SK-N-SH (cell line): ENCODE measurements around the gene EFCAB6. TPM values are rescaled to one million over a fixed set of nuclear protein-coding genes. Genes with fewer than 3 reads are reported as not detected.

Experiments used
- CTCF ChIA-PET: fragments of 300-600, 350-600 bp; formaldehyde crosslinking; extraction: SDS; loops from one replicate; lab custom pipeline; 2021; lab: Yijun Ruan, JAX
- POLR2A ChIA-PET: fragments of 350-600 bp; sonication (Branson Sonifier 250); formaldehyde crosslinking; extraction: SDS; loops from one replicate; lab custom pipeline; 2020; ENCODE audit warnings: antibody characterized with exemption, inconsistent platforms; lab: Yijun Ruan, JAX
- DNase-seq: peaks from one replicate; pipeline ENCODE4 v3.0.0; 2012
- H2AFZ ChIP-seq: fragments of 200-600 bp; sonication (generic); 2 replicates; pipeline ENCODE4 v1.8.1; 2016; ENCODE audit warnings: antibody characterized with exemption, mild to moderate bottlenecking, low read depth
- H3F3A ChIP-seq: fragments of 200-600 bp; sonication (generic); replicated peaks from 2 replicates; pipeline ENCODE3; 2016; ENCODE audit warnings: antibody characterized with exemption, mild to moderate bottlenecking; ENCODE audit not compliant: insufficient read depth
- H3K27ac ChIP-seq, 2 experiments: fragments of 200-500 bp in 1 of 2; fragments of 200-600 bp in 1 of 2; sonication (Bioruptor generic) in 1 of 2; sonication (generic), shearing (Covaris generic) in 1 of 2; 2 replicates each; pipeline versions ENCODE4 v1.5.1 to v1.6.1; 2014 to 2016; ENCODE audit warnings: low read depth in 2 of 2, inconsistent platforms in 1 of 2, low read length in 1 of 2, mild to moderate bottlenecking in 1 of 2, mixed read lengths in 1 of 2
- H3K27me3 ChIP-seq: fragments of 200-600 bp; sonication (generic), shearing (Covaris generic); 2 replicates; pipeline ENCODE4 v1.6.1; 2016; ENCODE audit warnings: mixed run types; ENCODE audit not compliant: insufficient read depth
- H3K36me3 ChIP-seq, 2 experiments: fragments of 200-500 bp in 1 of 2; fragments of 200-600 bp in 1 of 2; sonication (Bioruptor generic) in 1 of 2; sonication (generic) in 1 of 2; replicated peaks in 1 of 2; 2 replicates each; pipeline versions ENCODE3 to v1.5.1; 2014 to 2016; ENCODE audit warnings: low read length in 1 of 2, mild to moderate bottlenecking in 1 of 2; ENCODE audit not compliant: insufficient read depth in 2 of 2, control insufficient read depth in 1 of 2
- H3K4me1 ChIP-seq, 2 experiments: fragments of 200-500 bp in 1 of 2; fragments of 200-600 bp in 1 of 2; sonication (Bioruptor generic) in 1 of 2; sonication (generic), shearing (Covaris generic) in 1 of 2; 2 replicates each; pipeline versions ENCODE4 v1.5.1 to v1.6.1; 2014 to 2016; ENCODE audit warnings: low read depth in 1 of 2, low read length in 1 of 2, mixed run types in 1 of 2; ENCODE audit not compliant: insufficient read depth in 2 of 2, control insufficient read depth in 1 of 2
- H3K4me2 ChIP-seq: fragments of 200-600 bp; sonication (generic), shearing (Covaris generic); 2 replicates; pipeline ENCODE4 v1.6.1; 2017; ENCODE audit warnings: mixed run types
- H3K4me3 ChIP-seq, 2 experiments: fragments of 200-500 bp in 1 of 2; fragments of 200-600 bp in 1 of 2; sonication (Bioruptor generic) in 1 of 2; sonication (generic), shearing (Covaris generic) in 1 of 2; 2 replicates each; pipeline versions ENCODE4 v1.5.1 to v1.8.1; 2014 to 2016; ENCODE audit warnings: low read depth in 2 of 2, inconsistent platforms in 1 of 2, low read length in 1 of 2, mild to moderate bottlenecking in 1 of 2, mixed read lengths in 1 of 2, moderate library complexity in 1 of 2
- H3K79me2 ChIP-seq: fragments of 200-600 bp; sonication (generic); 2 replicates; pipeline ENCODE4 v1.8.1; 2017; ENCODE audit warnings: mild to moderate bottlenecking; ENCODE audit not compliant: insufficient read depth
- H3K9ac ChIP-seq: fragments of 200-600 bp; sonication (generic); 2 replicates; pipeline ENCODE4 v1.6.1; 2017; ENCODE audit warnings: mixed run types
- H3K9me2 ChIP-seq: fragments of 200-600 bp; sonication (generic); 2 replicates; pipeline ENCODE4 v1.6.1; 2017; ENCODE audit warnings: mixed run types
- H3K9me3 ChIP-seq: fragments of 200-600 bp; sonication (generic); 2 replicates; pipeline ENCODE4 v1.6.1; 2017; ENCODE audit warnings: mixed run types, mild to moderate bottlenecking, moderate library complexity
- H4K20me1 ChIP-seq: fragments of 200-600 bp; sonication (generic); 2 replicates; pipeline ENCODE4 v1.6.1; 2017; ENCODE audit warnings: mild to moderate bottlenecking, mixed run types; ENCODE audit not compliant: insufficient read depth
- CHD2 ChIP-seq: fragments of 150-350 bp; IDR thresholded peaks from 2 replicates; pipeline ENCODE4 v1.6.1; 2018; ENCODE audit warnings: low read length; ENCODE audit not compliant: partially characterized antibody
- CTCF ChIP-seq: fragments of 200-600 bp; sonication (generic); IDR thresholded peaks from 2 replicates; pipeline ENCODE4 v1.6.1; 2017; ENCODE audit warnings: antibody characterized with exemption, mild to moderate bottlenecking, moderate library complexity
- EP300 ChIP-seq, 2 experiments: IDR thresholded peaks; 2 replicates each; pipeline versions ENCODE4 v1.4.0 to v1.6.1; 2012; ENCODE audit warnings: borderline replicate concordance in 1 of 2, low read depth in 1 of 2, low read length in 1 of 2
- FOXM1 ChIP-seq: IDR thresholded peaks from 2 replicates; pipeline ENCODE4 v1.4.0; 2012; ENCODE audit warnings: low read depth, mild to moderate bottlenecking
- GABPA ChIP-seq: IDR thresholded peaks from 2 replicates; pipeline ENCODE4 v1.4.0; 2012; ENCODE audit warnings: low read depth, mild to moderate bottlenecking
- MAX ChIP-seq: IDR thresholded peaks from 2 replicates; pipeline ENCODE4 v1.4.0; 2012; ENCODE audit warnings: low read depth
- MEF2A ChIP-seq: IDR thresholded peaks from 2 replicates; pipeline ENCODE4 v1.4.0; 2012; ENCODE audit warnings: low read depth, borderline replicate concordance
- MXI1 ChIP-seq: IDR thresholded peaks from 2 replicates; pipeline ENCODE4 v1.6.1; 2012; ENCODE audit warnings: mild to moderate bottlenecking, low read depth, low read length, improper control_type of control experiment
- NRF1 ChIP-seq: IDR thresholded peaks from 2 replicates; pipeline ENCODE4 v1.6.1; 2012; ENCODE audit warnings: low read depth, mild to moderate bottlenecking, low read length
- REST ChIP-seq: IDR thresholded peaks from 2 replicates; pipeline ENCODE4 v1.6.1; 2012; ENCODE audit warnings: mild to moderate bottlenecking, low read depth, low read length, moderate library complexity
- RXRA ChIP-seq: IDR thresholded peaks from 2 replicates; pipeline ENCODE4 v1.4.0; 2012; ENCODE audit warnings: low read depth, mild to moderate bottlenecking, borderline replicate concordance
- SIN3A ChIP-seq: IDR thresholded peaks from 2 replicates; pipeline ENCODE4 v1.6.1; 2012; ENCODE audit warnings: low read depth, mild to moderate bottlenecking, low read length, moderate library complexity, borderline replicate concordance
- TAF1 ChIP-seq: IDR thresholded peaks from 2 replicates; pipeline ENCODE4 v1.6.1; 2012; ENCODE audit warnings: low read depth, mild to moderate bottlenecking, low read length, moderate library complexity, borderline replicate concordance
- TEAD4 ChIP-seq: IDR thresholded peaks from 2 replicates; pipeline ENCODE4 v1.4.0; 2012; ENCODE audit warnings: mild to moderate bottlenecking, borderline replicate concordance; ENCODE audit not compliant: insufficient read depth
- USF2 ChIP-seq: fragments of 150-350 bp; IDR thresholded peaks from 2 replicates; pipeline ENCODE4 v1.6.1; 2017; ENCODE audit warnings: antibody characterized with exemption, low read length, low read depth, borderline replicate concordance
- YY1 ChIP-seq: IDR thresholded peaks from 2 replicates; pipeline ENCODE4 v1.4.0; 2012; ENCODE audit warnings: low read depth, mild to moderate bottlenecking
- WGBS: methylation state at CpG from one replicate; pipeline ENCODE4 v1.1.6; 2017; ENCODE audit warnings: low lambda C conversion rate; 5-methylcytosine and 5-hydroxymethylcytosine counted together
- polyA plus RNA-seq, 3 experiments: library from polyadenylated mRNA; depleted of rRNA; stranded (reverse); fragments of >200 nt; gene quantifications; 2 replicates each; pipeline ENCODE4 v1.2.3, GENCODE V29; 2012

The EFCAB6 gene
- polyA plus RNA-seq, 1 of the 3 experiments (the other 2 are of a cell fraction) = 0.46 TPM

GRCh38 chr22:43851058-43851978, 39.2 kb upstream of the EFCAB6 start:
- Histone ChIP-seq H3K9me3 (no peaks in the 10 kb centered on the region), H3K4me2 (no peak overlapping the region), H3K4me1 (peaks cover 0 to 26% of the 10 kb centered on the region in 2 experiments; a peak in 1 of 4 replicates), H3K4me3 (no peak overlapping the region), H3F3A (no peaks in the 10 kb centered on the region), H2AFZ (no peak overlapping the region), H3K27ac (no peak overlapping the region), H3K79me2 (no peaks in the 10 kb centered on the region), H3K9ac (no peak overlapping the region), H3K27me3 (no peaks in the 10 kb centered on the region), H3K36me3 (no peaks in the 10 kb centered on the region), H4K20me1 (no peaks in the 10 kb centered on the region), H3K9me2 (no peaks in the 10 kb centered on the region)
- TF ChIP-seq FOXM1 (no peak), CHD2 (no peak), REST (no peak), MXI1 (no peak)
- DNase-seq = no peak
- POLR2A ChIA-PET = no interaction called here
- WGBS = 72% methylated on average over 11 of the region's 13 CpGs
- CTCF ChIA-PET = interaction anchor here (0.9 kb wide), 1 partner anchor 34 kb away, joined by 5 read pairs; no protein-coding TSS in a partner anchor

DNA sequence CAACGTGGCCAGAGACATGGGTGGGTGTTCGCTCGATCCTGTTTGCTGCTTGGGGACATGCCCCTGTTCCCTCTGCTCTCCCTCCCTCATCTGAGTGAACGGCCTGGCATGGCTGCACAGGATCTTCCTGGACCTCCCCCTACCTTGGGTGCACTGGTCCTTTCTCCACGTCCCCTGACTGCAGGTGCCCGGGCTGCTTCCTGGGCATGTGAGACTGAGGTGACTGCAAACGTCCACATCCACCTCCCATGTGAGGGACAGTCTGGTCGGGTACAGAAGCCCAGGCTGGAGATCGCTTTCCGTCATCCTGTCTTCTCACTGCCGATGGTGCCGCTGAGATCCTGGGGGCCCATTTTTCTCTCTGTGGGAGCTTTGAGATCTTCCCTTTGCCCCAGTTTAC, 38.4 kb upstream of the EFCAB6 start:
- H3K79me2 ChIP-seq = no peaks in the 10 kb centered on the region
- no peaks in the 10 kb centered on the region for H3K27me3 ChIP-seq
- ChIA-PET POLR2A (no interaction called here), CTCF (no interaction called here)
- H3K4me2 ChIP-seq = no peak overlapping the region
- no peaks in the 10 kb centered on the region for H4K20me1 ChIP-seq
- no peak overlapping the region for H3K9ac ChIP-seq
- no peak overlapping the region for H3K4me3 ChIP-seq
- H3F3A ChIP-seq = no peaks in the 10 kb centered on the region
- H3K27ac ChIP-seq = no peak overlapping the region
- DNase-seq = no peak
- H3K4me1 ChIP-seq = peaks cover 0 to 26% of the 10 kb centered on the region in 2 experiments; a peak in 1 of 4 replicates
- TF ChIP-seq TAF1 (no peak), EP300 (IDR thresholded peaks at IDR 0.05; ENCODE audit: borderline replicate concordance in 1 of 2, low read depth in 1 of 2, low read length in 1 of 2) (no peak), USF2 (no peak), TEAD4 (no peak), NRF1 (no peak), SIN3A (no peak), MEF2A (no peak), RXRA (no peak), YY1 (no peak), GABPA (no peak), MAX (no peak), CTCF (no peak)
- no peaks in the 10 kb centered on the region for H3K36me3 ChIP-seq
- H3K9me3 ChIP-seq = no peaks in the 10 kb centered on the region
- no peak overlapping the region for H2AFZ ChIP-seq
- 77% methylated on average over 4 of the region's 12 CpGs for WGBS
- no peaks in the 10 kb centered on the region for H3K9me2 ChIP-seq
